ENCODE data around the gene TULP1.

Gene TULP1

GRCh38 chr6:35483893-35484645 is 28.6 kb downstream of the TULP1 start:
- DNase-seq (ENCODE audit: low spot score), result no peak

GRCh38 chr6:35483490-35483889 is 29.2 kb downstream of the TULP1 start:
- no peak for DNase-seq (ENCODE audit: low spot score)

- no peak for DNase-seq (ENCODE audit: low spot score)
Measured at GRCh38 chr6:35483062-35483461, 29.6 kb downstream of the TULP1 start.

GRCh38 chr6:35481226-35481625 is 31.5 kb downstream of the TULP1 start:
- no peak for DNase-seq (ENCODE audit: low spot score)

- no peak for DNase-seq (ENCODE audit: low spot score)
Measured at GRCh38 chr6:35480176-35480575, 32.5 kb downstream of the TULP1 start.

- no peak for DNase-seq (ENCODE audit: low spot score)
Measured at GRCh38 chr6:35478259-35478658, 34.4 kb downstream of the TULP1 start.

- DNase-seq (ENCODE audit: low spot score), result no peak
Measured at GRCh38 chr6:35477551-35478179, 35.0 kb downstream of the TULP1 start.

- DNase-seq (ENCODE audit: low spot score), result no peak
Measured at GRCh38 chr6:35477028-35477427, 35.7 kb downstream of the TULP1 start.

- DNase-seq (ENCODE audit: low spot score), result no peak
Measured at GRCh38 chr6:35476004-35476403, 36.7 kb downstream of the TULP1 start.

GRCh38 chr6:35475573-35475972 is 37.1 kb downstream of the TULP1 start:
- DNase-seq (ENCODE audit: low spot score), result no peak

GRCh38 chr6:35474942-35475570 is 37.6 kb downstream of the TULP1 start:
- DNase-seq (ENCODE audit: low spot score), result no peak

- DNase-seq (ENCODE audit: low spot score), result peak; percentile 14
Measured at GRCh38 chr6:35474131-35474941, 38.4 kb downstream of the TULP1 start.

- DNase-seq (ENCODE audit: low spot score), result peak; percentile 18
Measured at GRCh38 chr6:35473850-35474130, 38.9 kb downstream of the TULP1 start.

GRCh38 chr6:35473075-35473849 is 39.4 kb downstream of the TULP1 start:
- DNase-seq (ENCODE audit: low spot score), result no peak

GRCh38 chr6:35471836-35472345 is 40.8 kb downstream of the TULP1 start:
- DNase-seq (ENCODE audit: low spot score), result no peak

GRCh38 chr6:35470663-35471120 is 42.0 kb downstream of the TULP1 start:
- no peak for DNase-seq (ENCODE audit: low spot score)

GRCh38 chr6:35469751-35470662 is 42.7 kb downstream of the TULP1 start:
- peak; percentile 41 for DNase-seq (ENCODE audit: low spot score)

GRCh38 chr6:35468980-35469750 is 43.5 kb downstream of the TULP1 start:
- no peak for DNase-seq (ENCODE audit: low spot score)

- peak; percentile 98 for DNase-seq (ENCODE audit: low spot score)
Measured at GRCh38 chr6:35468181-35468979, 44.3 kb downstream of the TULP1 start, which contains the start of gene RPL10A. TSS of gene RPL10A (plus strand) at chr6:35468401. CDS start at chr6:35468435, 34 bp downstream.
